HG03378 (cell line): ENCODE measurements around the gene GMDS.

ENCODE experiments used
- ATAC-seq: cut with Tn5 transposase; IDR thresholded peaks from one replicate; pipeline ENCODE4 v1.9.1; 2021; ENCODE audit warnings: mild to moderate bottlenecking, moderate library complexity; ENCODE audit not compliant: unreplicated experiment

GMDS gene

GRCh38 chr6:2141644-2142290 is 103.6 kb downstream of the GMDS start:
- no peak for ATAC-seq

DNA sequence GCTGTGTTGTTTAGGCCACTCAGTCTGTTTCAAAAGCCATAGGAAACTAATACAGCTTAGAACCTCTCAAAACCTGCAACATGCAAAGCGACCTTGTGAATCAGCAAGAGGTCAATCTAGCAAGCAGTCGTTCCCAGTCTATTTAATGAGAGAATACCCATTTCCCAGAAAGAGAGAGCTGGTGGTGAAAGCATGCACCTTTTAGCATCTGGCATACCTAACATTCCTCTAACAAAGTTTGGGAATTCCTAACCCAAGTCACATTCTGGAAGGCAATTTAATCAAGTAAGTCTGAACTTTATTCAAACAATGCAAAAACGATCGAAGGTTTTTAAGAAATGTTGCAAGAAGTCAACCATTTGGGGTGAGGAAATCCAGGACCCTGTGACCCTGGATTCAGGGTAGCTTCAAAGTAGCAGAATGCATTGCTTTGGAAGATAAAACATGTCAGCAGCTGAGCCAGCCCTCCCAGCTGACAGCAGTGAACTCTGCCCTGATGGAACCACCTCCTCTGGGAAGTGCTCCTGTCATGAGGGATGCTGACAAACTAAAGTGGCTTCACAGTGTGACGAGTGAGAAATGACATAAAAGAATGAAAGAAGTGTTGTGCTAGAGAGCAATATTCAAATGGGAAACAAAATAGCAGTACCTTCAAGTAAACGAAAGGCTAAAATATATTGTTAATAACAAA is 104.8 kb downstream of the GMDS start:
- ATAC-seq, result no peak

GRCh38 chr6:2135401-2135800 is 110.0 kb downstream of the GMDS start:
- no peak for ATAC-seq

- ATAC-seq, result no peak
Measured at GRCh38 chr6:2134554-2134953, 110.9 kb downstream of the GMDS start.

DNA sequence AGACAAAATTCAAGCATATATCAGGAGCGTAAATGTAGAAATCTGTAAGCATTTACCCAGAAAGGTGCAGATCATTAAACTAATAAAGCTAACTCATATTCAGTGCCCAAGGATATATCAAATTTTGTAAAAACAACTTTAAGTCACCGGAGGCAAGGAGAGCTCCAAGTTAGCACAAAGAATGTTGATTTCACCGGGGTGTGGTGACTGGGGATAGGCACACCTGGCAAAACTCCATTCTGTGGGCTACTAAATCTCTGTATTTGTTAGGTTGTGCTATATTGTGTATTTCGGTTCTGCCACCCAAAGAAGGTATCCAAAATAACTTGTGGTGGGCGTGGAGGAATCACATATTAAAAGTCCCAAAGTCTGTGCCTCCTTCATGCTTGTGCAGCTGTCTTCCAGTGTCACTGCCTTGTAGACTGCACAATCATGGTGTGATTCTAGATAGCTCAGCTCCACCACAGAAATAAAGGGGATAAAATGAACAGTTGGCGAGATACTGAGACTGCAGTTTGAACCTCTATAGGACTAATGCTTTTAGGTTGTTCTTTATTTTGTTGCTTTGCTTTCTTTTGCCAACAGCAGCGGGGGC is 111.6 kb downstream of the GMDS start:
- ATAC-seq, result no peak

DNA sequence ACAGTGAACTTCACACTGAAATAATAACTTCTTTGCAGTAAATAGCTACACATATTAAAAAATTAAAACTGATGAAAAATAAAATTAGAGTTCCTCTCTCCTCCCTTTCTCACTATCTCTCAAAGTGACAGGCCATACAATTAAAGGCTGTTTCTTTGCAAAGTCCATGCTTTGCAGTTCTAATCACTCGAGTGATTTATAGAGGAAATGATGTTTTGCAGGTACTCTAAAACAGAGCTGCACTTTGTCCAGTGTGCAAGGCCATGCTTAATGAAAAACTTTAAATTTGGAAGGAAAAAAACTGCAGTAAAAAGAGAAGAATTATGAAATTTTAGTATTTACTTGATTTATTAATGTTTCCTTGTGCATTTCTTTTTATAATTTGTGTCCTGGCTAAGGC is 112.5 kb downstream of the GMDS start:
- no peak for ATAC-seq

- no peak for ATAC-seq
Measured at GRCh38 chr6:2132416-2132815, 113.0 kb downstream of the GMDS start.

DNA sequence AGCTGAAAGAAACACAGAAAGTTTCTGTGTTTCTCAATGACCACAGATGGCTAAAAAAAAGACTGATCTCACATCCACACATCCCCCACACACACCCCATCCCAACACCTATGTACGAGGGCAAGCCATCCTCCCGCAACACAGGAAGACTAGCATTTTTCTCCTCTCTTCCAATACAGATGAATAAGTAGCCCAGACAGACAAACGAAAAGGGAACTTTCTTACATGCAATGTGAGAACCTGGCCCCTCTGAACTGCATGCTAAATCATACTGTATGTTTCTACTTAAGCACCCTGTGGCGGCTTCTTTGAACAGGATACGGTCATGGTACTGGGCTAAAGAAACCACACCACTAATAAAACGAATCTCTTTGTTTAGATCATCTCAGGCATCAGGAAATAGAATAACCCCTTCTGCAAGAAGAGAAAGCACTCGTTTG is 116.2 kb downstream of the GMDS start:
- ATAC-seq, result no peak

DNA sequence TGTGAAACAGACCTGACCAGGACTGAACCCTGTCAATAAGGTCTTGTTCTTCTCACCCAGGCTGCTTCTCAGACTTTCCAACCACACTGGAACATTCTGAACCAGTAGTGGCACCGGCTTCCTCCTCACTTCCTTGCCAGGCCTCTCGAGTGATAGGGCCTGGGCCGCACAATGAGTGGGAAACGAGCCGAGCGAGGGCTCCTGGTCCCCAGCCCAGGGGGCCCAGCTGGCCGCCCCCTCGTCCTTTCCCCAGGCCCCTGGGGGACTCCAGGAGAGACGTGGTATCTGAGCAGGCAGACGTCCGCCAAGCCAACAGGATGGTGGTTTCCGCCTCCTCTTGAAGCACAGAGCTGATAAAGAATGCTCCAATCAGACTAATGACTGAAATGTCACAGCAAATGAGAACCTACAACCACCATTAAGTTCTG is 117.9 kb downstream of the GMDS start:
- no peak for ATAC-seq

DNA sequence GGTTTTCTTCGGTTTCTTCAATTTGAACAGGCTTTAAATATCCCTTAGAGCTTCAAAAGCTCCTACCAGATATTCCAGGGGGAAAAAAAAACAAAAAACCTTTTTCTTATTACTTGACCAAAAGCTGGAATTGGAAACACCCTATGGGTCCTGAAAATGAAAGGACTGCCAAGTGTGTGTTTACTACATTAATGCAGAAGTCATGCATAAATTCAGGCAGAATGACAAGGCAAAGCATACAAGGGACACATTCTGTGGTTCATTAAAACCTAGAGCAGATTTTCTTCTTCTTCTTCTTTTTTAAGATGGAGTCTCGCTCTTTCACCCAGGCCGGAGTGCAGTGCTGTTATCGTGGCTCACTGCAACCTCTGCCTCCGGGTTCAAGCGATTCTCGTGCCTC is 119.1 kb downstream of the GMDS start:
- ATAC-seq, result no peak

- no peak for ATAC-seq
Measured at GRCh38 chr6:2125158-2125557, 120.2 kb downstream of the GMDS start.

DNA sequence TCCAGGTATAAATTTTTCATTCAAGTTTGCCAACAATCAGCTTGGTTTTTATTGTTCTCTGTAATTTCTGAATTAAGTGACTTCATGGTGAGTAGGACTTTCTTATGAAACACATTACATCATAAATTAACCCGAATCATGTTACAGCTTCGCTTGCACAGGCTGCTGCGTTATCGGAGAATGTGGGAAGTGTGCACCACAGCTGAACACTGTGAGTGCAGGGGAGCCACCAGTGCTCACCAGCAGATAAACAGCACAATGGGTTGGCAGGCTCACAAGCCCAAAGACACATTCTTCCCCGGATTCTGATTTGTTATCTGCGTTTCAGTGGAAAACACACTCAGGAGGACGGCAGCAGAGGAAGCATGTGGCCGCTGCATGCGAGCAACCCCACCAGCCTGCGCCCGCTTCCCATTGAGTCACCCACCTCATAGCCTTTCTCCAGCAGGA is 121.1 kb downstream of the GMDS start:
- no peak for ATAC-seq

DNA sequence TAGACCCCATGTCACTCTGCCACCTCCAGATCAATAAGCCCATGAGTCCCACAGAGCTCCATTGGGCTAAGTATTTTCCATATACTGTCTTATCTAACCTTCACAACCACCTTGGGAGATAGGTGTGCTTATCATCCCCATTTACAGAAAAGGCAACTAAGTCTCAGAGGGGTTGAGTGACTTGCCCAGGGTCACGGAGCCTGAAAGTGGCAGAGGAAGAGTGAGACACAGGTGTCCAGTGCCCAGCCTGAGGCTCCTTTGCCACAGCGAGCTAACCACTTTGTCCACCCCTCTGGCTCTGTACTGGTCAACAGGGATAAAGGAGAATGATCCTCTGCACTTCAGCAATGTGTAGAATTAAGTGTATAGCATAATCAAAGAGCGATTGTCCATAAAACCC is 124.5 kb downstream of the GMDS start:
- ATAC-seq, result no peak

DNA sequence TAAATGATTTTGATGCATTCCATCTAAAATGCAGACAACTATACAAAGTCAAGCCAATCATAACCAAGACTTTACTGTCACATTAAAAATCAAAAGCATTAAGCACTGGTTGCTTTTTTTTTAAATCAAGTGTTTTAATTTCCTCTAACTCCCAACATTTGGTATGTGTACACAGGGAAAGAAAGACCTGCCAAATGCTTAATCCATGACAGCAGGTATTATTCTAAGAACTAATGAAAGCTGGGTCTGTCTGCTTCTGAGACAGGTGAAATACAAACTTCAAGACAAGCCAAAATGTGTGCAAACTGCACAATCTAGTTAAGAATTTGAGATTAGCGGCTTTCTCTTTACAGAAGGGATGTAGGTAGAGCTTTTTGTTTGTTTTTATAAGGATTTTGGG is 126.1 kb downstream of the GMDS start:
- ATAC-seq, result no peak

GRCh38 chr6:2118136-2118535 is 127.3 kb downstream of the GMDS start:
- ATAC-seq, result no peak

- ATAC-seq, result no peak
Measured at GRCh38 chr6:2117447-2117846, 128.0 kb downstream of the GMDS start.

DNA sequence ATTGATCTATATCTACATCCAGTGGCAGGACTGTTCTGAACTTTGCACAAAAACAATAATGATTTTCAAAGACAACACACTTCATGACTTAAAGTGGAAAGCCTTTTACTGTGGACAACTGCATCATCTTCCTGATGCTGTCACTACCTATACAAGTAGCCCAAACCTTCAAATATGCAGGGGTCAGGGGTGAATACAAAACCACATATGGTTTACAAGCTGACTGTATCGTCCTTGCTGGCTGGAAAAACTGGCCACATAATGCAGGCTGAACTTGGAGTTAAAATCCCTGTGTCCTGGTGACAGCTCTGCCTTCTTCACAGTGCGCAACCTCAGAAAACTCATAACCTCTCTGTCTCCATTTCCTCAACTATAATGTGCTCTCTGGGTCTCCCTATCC is 128.9 kb downstream of the GMDS start:
- ATAC-seq, result no peak

DNA sequence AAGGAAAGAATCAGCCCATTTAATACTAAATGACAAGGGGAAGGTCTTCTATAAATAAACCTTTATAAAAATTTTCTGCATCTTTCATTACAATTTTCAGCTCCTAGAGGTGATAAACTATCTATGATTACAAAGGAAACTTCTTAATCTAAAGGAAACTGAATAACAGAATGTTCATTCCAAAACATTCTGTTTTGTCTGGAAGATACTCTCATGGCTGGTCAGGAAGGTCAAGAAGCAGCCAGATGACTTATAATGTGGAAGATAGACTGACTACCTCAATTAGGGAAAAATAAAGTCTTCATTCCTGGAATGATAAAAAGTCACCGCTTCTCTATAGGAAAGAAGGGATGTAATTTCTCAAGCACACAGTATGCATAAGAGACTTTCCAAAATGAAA is 131.3 kb downstream of the GMDS start:
- ATAC-seq, result no peak

GRCh38 chr6:2111162-2111677 is 134.2 kb downstream of the GMDS start:
- no peak for ATAC-seq

DNA sequence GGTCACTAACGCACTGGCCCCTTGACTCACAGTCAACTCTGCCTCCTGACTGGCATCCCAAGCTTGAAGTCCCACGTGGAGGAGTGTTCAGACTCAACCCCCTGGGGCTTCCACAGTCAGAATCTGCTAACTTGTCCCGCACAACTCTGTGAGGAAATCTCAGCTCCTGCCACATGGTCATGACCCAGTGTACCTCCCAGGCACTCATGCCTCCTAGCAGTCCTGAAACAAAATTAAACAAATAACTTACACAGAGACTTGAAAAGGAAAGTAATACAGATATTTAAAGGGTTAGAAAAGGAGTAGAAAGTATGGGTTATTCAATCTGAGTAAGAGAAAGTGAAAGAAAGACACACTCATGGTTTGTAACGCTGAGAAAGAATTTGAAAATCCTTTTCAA is 134.9 kb downstream of the GMDS start:
- no peak for ATAC-seq

DNA sequence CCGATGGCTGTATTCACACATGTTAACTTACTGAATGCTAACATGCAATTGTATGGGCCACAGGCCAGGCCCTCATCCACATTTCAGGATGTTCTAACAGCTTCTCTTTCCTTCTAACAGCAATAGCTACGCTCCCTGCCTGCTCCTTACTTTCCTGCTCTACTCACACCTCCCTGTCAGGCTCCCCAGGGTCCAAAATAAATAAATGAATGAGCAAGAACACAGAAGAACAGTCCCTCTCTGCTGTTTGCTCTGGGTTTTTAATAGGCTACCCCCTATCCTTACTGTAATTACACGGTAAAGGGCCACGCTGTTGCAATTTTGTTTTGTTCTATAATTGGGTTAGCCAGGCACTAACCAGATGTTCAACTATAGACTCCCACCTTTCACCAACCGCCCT is 135.6 kb downstream of the GMDS start:
- ATAC-seq, result no peak

DNA sequence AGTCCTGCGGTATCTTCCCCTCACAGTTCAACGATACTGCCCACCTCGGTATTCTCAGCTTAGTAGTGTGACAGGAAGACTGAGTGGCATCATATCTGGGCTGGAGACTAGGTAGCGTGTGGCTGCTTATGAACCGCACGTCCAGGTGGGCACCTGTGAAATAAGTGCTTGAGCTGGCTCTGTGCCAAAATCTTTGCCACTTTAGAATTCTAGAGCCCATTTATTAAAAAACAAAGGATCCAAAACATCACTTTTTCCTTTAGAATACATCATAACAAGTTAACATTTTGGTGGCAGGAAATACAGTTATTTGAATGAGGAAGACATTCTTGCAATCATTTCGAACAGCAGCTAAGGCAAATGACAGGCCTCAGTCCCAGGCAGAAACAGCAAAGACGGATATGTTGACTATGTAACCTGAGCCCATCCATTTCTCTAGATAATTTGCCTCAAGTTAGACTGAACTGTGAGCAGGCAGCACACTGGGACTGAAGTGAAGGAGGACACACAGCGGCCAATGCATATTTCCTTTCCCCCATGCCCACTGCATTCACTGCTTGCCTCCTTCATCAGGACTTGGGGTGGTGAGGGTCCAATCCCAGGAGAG is 136.6 kb downstream of the GMDS start:
- no peak for ATAC-seq
